Body of pancreas (tissue), 4 donors: Measurements from ENCODE around the gene THBD. TPM values are rescaled to one million over a fixed set of nuclear protein-coding genes. Genes with fewer than 3 reads are reported as not detected.
A peak's percentile ranks its signal among the peaks of the same experiment; 100 is the strongest.

ENCODE experiments used
- ATAC-seq: fragments of 150-250 bp; one replicate; pipeline ENCODE4 v1.9.1; 2016
- DNase-seq, 4 donors: peaks; one replicate each; pipeline ENCODE4 v3.0.0-alpha.2; 2019
- H3K27ac ChIP-seq, 4 donors: fragments of 200-600 bp; sonication (generic); 1 replicate in 3 of 4; 2 replicates in 1 of 4; pipeline versions ENCODE4 v1.5.1 to v1.6.1; 2016 to 2019; ENCODE audit warnings: mild to moderate bottlenecking in 1 of 4, mixed read lengths in 1 of 4, moderate library complexity in 1 of 4
- H3K27me3 ChIP-seq, 2 donors: fragments of 200-600 bp; sonication (generic); one replicate each; pipeline ENCODE4 v1.6.0; 2016; ENCODE audit warnings: mild to moderate bottlenecking in 1 of 2
- H3K36me3 ChIP-seq, 2 donors: fragments of 200-600 bp; sonication (generic); replicated peaks in 1 of 2; 2 replicates each; pipeline ENCODE4 v1.5.1; 2016; ENCODE audit warnings: low read depth in 2 of 2; ENCODE audit not compliant: insufficient read depth in 1 of 2
- H3K4me1 ChIP-seq: fragments of 200-600 bp; sonication (generic); one replicate; pipeline ENCODE4 v1.6.0; 2016
- H3K4me3 ChIP-seq, 2 donors: fragments of 200-600 bp; sonication (generic); 1 replicate in 1 of 2; 2 replicates in 1 of 2; pipeline ENCODE4 v1.5.1; 2016 to 2019
- H3K9me3 ChIP-seq, 3 donors: fragments of 200-600 bp; sonication (generic); 1 replicate in 2 of 3; 2 replicates in 1 of 3; pipeline ENCODE4 v1.5.1; 2016
- CTCF ChIP-seq, 7 experiments: fragments of 450-650 bp in 4 of 7; fragments of 200-600 bp in 3 of 7; sonication (generic) in 3 of 7; IDR thresholded peaks; one replicate each; pipeline ENCODE4 v1.5.1; 2016 to 2019; ENCODE audit warnings: antibody characterized with exemption in 7 of 7
- POLR2A ChIP-seq, 3 donors: fragments of 450-650 bp; IDR thresholded peaks; one replicate each; pipeline ENCODE4 v1.6.1; 2016; ENCODE audit warnings: antibody characterized with exemption in 3 of 3, mild to moderate bottlenecking in 2 of 3
- WGBS, 2 donors: methylation state at CpG; one replicate each; pipeline ENCODE4 v1.1.5; 2017; 5-methylcytosine and 5-hydroxymethylcytosine counted together
- intact Hi-C: fragments of 100-400 bp; cut with DNase I; formaldehyde crosslinking; loops from one replicate; pipeline ENCODE4 v1.15.1; 2023
- total RNA-seq, 2 donors: library from RNA; depleted of rRNA; stranded (reverse); fragments of >200 nt; gene quantifications; one replicate each; pipeline ENCODE4 v1.1.0, GENCODE V29; 2016

THBD gene
- total RNA-seq, 2 donors from 2014 or later: 14.3 to 44.2 TPM

DNA sequence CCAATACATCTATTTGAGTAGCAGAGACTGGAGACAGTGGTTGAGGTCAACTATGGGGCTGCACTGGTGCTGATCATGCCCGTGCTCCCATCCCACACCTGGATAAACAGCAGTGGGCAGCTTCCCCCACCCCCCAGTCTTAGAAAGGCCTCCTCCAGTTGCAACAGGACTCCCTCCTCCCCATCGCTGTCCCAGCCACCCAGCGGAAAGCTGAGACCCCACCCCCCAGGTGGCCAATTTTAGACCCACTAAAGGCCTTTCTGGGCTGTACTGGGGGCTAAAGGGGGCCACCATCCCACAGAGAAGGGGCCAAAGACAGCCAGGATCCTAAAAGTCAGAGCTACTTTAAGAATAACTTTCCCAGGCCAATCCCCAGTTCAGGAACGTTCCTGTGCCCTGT is 15.6 kb downstream of the THBD start:
- no peak for ATAC-seq
- Histone ChIP-seq H3K4me3 (no peak overlapping the region), H3K27ac (no peak overlapping the region), H3K27me3 (peaks cover 0 to 5% of the 10 kb centered on the region in 2 donors), H3K9me3 (no peaks in the 10 kb centered on the region), H3K4me1 (no peaks in the 10 kb centered on the region), H3K36me3 (no peaks in the 10 kb centered on the region)
- DNase-seq: no peak
- TF ChIP-seq CTCF (IDR thresholded peaks at IDR 0.05) (no peak), POLR2A (IDR thresholded peaks at IDR 0.05) (no peak)
- 58 to 88% methylated on average over 4 of the region's 4 CpGs for WGBS, 2 donors
- intact Hi-C loops: no loop called here

DNA sequence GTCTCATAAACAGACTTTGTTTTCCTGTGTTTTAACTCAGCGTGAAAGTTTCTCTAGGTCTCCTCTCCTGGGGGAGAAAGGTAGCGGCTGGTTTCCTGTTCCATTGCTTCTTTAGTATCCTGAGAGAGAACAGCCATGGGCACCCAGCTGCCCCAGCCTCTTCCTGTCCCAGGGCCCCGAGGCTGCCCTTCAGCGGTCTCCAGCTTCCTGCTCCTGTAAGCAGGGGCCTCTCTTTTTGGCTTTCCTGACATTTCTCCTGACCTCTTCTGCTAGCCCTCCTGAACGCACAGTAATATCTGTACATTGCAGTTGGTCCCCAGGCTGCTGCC is 16.8 kb downstream of the THBD start:
- Histone ChIP-seq H3K4me1 (no peaks in the 10 kb centered on the region), H3K27ac (no peak overlapping the region), H3K9me3 (no peaks in the 10 kb centered on the region), H3K27me3 (peaks cover 0 to 5% of the 10 kb centered on the region in 2 donors), H3K36me3 (no peaks in the 10 kb centered on the region), H3K4me3 (no peak overlapping the region)
- no peak for TF ChIP-seq POLR2A (IDR thresholded peaks at IDR 0.05)
- TF ChIP-seq CTCF (IDR thresholded peaks at IDR 0.05): no peak
- intact Hi-C loops: no loop called here
- no peak for ATAC-seq
- WGBS, 2 donors: 65 to 86% methylated on average over 5 of the region's 5 CpGs
- DNase-seq: no peak

- H3K36me3 ChIP-seq: no peaks in the 10 kb centered on the region
- TF ChIP-seq CTCF (IDR thresholded peaks at IDR 0.05) (no peak), POLR2A (IDR thresholded peaks at IDR 0.05) (no peak)
- DNase-seq: no peak
- WGBS, 2 donors: 76 to 77% methylated on average over 6 of the region's 6 CpGs
- peaks cover 0 to 5% of the 10 kb centered on the region in 2 donors for H3K27me3 ChIP-seq
- no peaks in the 10 kb centered on the region for H3K4me1 ChIP-seq
- intact Hi-C loops: no loop called here
- no peak overlapping the region for H3K27ac ChIP-seq
- H3K4me3 ChIP-seq: no peak overlapping the region
- H3K9me3 ChIP-seq: no peaks in the 10 kb centered on the region
- no peak for ATAC-seq
These were observed 17.3 kb downstream of the THBD start for GRCh38 chr20:23032056-23032749.

- no peak for DNase-seq
- H3K27me3 ChIP-seq: peaks cover 0 to 5% of the 10 kb centered on the region in 2 donors
- no peaks in the 10 kb centered on the region for H3K36me3 ChIP-seq
- H3K27ac ChIP-seq: no peak overlapping the region
- intact Hi-C loops: no loop called here
- H3K4me1 ChIP-seq: no peaks in the 10 kb centered on the region
- no peaks in the 10 kb centered on the region for H3K9me3 ChIP-seq
- TF ChIP-seq CTCF (IDR thresholded peaks at IDR 0.05) (no peak), POLR2A (IDR thresholded peaks at IDR 0.05) (no peak)
- 82 to 84% methylated on average over 6 of the region's 6 CpGs for WGBS, 2 donors
- H3K4me3 ChIP-seq: no peak overlapping the region
- ATAC-seq: no peak
These were observed 18.1 kb downstream of the THBD start for GRCh38 chr20:23031346-23031745.

DNA sequence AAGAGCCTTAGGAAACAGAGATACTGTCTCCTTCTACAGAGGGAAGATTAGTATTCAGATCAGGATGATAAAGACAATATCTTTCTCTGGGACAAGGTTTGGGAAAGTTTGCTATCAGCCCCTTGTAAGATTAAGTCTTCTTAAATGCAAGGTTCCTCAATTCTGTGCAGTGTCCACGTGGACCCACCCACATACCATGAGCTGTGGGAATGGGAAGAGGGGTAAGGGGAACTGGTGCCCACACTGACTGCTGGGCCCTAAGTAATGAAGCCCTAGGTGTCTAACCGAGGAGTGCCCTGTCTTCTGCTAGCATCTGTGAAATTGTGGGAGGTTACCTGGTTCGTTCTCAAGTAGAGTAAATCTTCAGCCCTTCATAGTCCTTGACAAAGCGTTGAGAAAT is 20.1 kb downstream of the THBD start:
- Histone ChIP-seq H3K27me3 (no peaks in the 10 kb centered on the region), H3K36me3 (no peaks in the 10 kb centered on the region), H3K4me1 (no peaks in the 10 kb centered on the region), H3K9me3 (no peaks in the 10 kb centered on the region), H3K27ac (no peak overlapping the region), H3K4me3 (no peak overlapping the region)
- TF ChIP-seq POLR2A (IDR thresholded peaks at IDR 0.05): no peak
- TF ChIP-seq CTCF (IDR thresholded peaks at IDR 0.05): no peak
- intact Hi-C loops: no loop called here
- 33 to 39% methylated on average over 4 of the region's 4 CpGs for WGBS, 2 donors
- DNase-seq (peak in 1 of 4 donors; percentile 18), ATAC-seq (no peak)
